ENCODE data around the gene TRPC4.

Gene TRPC4

GRCh38 chr13:37869756-37870488 lies at the start of gene TRPC4:
TSS of gene TRPC4 (minus strand) at chr13:37869772. CDS start at chr13:37783333, 86,439 bp downstream.
- no peak for DNase-seq

- DNase-seq = no peak
Observed at GRCh38 chr13:37918751-37919150, 49.2 kb upstream of the TRPC4 start.

GRCh38 chr13:37918116-37918714 lies 48.6 kb upstream of the TRPC4 start:
- no peak for DNase-seq

- DNase-seq = no peak
Observed at GRCh38 chr13:37914781-37915391, 45.3 kb upstream of the TRPC4 start.

- no peak for DNase-seq
Observed at GRCh38 chr13:37910790-37911189, 41.2 kb upstream of the TRPC4 start.

GRCh38 chr13:37906880-37907279 lies 37.3 kb upstream of the TRPC4 start:
- no peak for DNase-seq

GRCh38 chr13:37905736-37906135 lies 36.2 kb upstream of the TRPC4 start:
- no peak for DNase-seq

GRCh38 chr13:37899753-37900152 lies 30.2 kb upstream of the TRPC4 start:
- DNase-seq = no peak

- no peak for DNase-seq
Observed at GRCh38 chr13:37893321-37893720, 23.7 kb upstream of the TRPC4 start.

GRCh38 chr13:37889820-37890219 lies 20.2 kb upstream of the TRPC4 start:
- no peak for DNase-seq

- DNase-seq = no peak
Observed at GRCh38 chr13:37889102-37889501, 19.5 kb upstream of the TRPC4 start.

- DNase-seq = no peak
Observed at GRCh38 chr13:37886879-37887278, 17.3 kb upstream of the TRPC4 start.

GRCh38 chr13:37884674-37885073 lies 15.1 kb upstream of the TRPC4 start:
- no peak for DNase-seq

- DNase-seq = no peak
Observed at GRCh38 chr13:37884026-37884425, 14.5 kb upstream of the TRPC4 start.

GRCh38 chr13:37878921-37879320 lies 9.3 kb upstream of the TRPC4 start:
- DNase-seq = no peak

GRCh38 chr13:37878496-37878895 lies 8.9 kb upstream of the TRPC4 start:
- DNase-seq = no peak

- DNase-seq = peak in 1 of 2 experiments; percentile 25
Observed at GRCh38 chr13:37870895-37871550, 1.5 kb upstream of the TRPC4 start.

GRCh38 chr13:37870489-37870845 lies 895 bp upstream of the TRPC4 start:
- DNase-seq = no peak

- no peak for DNase-seq
Observed at GRCh38 chr13:37869506-37869755, 141 bp downstream of the TRPC4 start.

GRCh38 chr13:37868691-37869505 lies 674 bp downstream of the TRPC4 start:
- no peak for DNase-seq

GRCh38 chr13:37863708-37864107 lies 5.9 kb downstream of the TRPC4 start:
- DNase-seq = no peak

GRCh38 chr13:37835392-37835791 lies 34.2 kb downstream of the TRPC4 start:
- DNase-seq = no peak

GRCh38 chr13:37833411-37833810 lies 36.2 kb downstream of the TRPC4 start:
- no peak for DNase-seq
